ENCODE measurements around the gene CALN1.

GRCh38 chr7:71769326-71769725 is 642.8 kb downstream of the CALN1 start:
- TF ChIP-seq CTCF (IDR thresholded peaks at IDR 0.05) (no peak), POLR2A (IDR thresholded peaks at IDR 0.05) (no peak)
